Measurements from ENCODE around the gene DAPK2. TPM values are rescaled to one million over a fixed set of nuclear protein-coding genes. Genes with fewer than 3 reads are reported as not detected.

The DAPK2 gene
- total and polyA plus RNA-seq, 2 of the 13 experiments (the other 11 are each of a cell fraction or from before 2014, with no cell fraction given) = 0.33 to 0.63 TPM

DNA sequence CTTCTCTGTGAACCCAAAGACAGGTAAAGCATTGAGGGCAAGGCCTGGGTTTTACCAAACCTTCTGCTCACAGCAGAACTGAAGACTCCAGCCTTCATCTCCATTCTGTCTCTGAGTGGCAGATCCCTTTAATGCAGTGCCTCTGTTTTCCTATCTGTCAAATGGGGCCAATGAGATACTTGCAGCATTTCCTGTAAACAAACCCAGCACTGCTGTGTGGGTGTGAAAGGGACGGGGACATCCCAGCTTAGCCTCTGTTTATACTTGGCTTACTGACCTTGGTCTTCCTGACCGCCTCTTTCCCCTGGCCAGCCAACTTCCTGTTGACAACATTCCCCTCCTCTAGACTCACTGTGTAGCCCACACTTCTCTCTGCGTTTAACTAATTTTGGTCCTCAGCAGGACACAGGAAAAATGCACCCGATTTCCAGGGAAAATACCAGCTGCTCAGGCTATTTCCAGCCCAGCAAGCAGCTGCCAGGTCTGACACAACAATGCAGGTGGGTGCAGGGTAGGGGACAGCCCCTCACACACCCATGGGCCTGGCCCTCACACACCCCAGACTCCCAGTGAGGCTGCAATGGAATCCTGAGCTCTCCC lies 106.7 kb downstream of the DAPK2 start (continued):
- TF ChIP-seq, protein P1, sequence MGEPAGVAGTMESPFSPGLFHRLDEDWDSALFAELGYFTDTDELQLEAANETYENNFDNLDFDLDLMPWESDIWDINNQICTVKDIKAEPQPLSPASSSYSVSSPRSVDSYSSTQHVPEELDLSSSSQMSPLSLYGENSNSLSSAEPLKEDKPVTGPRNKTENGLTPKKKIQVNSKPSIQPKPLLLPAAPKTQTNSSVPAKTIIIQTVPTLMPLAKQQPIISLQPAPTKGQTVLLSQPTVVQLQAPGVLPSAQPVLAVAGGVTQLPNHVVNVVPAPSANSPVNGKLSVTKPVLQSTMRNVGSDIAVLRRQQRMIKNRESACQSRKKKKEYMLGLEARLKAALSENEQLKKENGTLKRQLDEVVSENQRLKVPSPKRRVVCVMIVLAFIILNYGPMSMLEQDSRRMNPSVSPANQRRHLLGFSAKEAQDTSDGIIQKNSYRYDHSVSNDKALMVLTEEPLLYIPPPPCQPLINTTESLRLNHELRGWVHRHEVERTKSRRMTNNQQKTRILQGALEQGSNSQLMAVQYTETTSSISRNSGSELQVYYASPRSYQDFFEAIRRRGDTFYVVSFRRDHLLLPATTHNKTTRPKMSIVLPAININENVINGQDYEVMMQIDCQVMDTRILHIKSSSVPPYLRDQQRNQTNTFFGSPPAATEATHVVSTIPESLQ (CRISPR knock-in tag; conservative IDR thresholded peaks at IDR 0.05) = peak; percentile 46; the same call in 1 of the 2 replicates
- TF ChIP-seq ELF4 (CRISPR knock-in tag; IDR thresholded peaks at IDR 0.05; ENCODE audit: borderline replicate concordance) (0 out of 2 replicates have a peak, but pooled peaks have one; percentile 74), ZNF232 (CRISPR knock-in tag; IDR thresholded peaks at IDR 0.05; ENCODE audit: borderline replicate concordance) (peak; percentile 94), GPN1 (CRISPR knock-in tag; IDR thresholded peaks at IDR 0.05; ENCODE audit: borderline replicate concordance) (no peak), FOXK1 (CRISPR knock-in tag; IDR thresholded peaks at IDR 0.05; ENCODE audit: borderline replicate concordance, low read depth) (peak; percentile 98), TAF1 (CRISPR knock-in tag; IDR thresholded peaks at IDR 0.05) (peak; percentile 27; the same call in 1 of the 2 replicates), ZNF207 (IDR thresholded peaks at IDR 0.05; ENCODE audit: borderline replicate concordance) (no peak), ERF (CRISPR knock-in tag; IDR thresholded peaks at IDR 0.05) (peak; percentile 94), ETV5 (CRISPR knock-in tag; IDR thresholded peaks at IDR 0.05; ENCODE audit: borderline replicate concordance) (peak; percentile 99)
- TF ChIP-seq, protein P2, sequence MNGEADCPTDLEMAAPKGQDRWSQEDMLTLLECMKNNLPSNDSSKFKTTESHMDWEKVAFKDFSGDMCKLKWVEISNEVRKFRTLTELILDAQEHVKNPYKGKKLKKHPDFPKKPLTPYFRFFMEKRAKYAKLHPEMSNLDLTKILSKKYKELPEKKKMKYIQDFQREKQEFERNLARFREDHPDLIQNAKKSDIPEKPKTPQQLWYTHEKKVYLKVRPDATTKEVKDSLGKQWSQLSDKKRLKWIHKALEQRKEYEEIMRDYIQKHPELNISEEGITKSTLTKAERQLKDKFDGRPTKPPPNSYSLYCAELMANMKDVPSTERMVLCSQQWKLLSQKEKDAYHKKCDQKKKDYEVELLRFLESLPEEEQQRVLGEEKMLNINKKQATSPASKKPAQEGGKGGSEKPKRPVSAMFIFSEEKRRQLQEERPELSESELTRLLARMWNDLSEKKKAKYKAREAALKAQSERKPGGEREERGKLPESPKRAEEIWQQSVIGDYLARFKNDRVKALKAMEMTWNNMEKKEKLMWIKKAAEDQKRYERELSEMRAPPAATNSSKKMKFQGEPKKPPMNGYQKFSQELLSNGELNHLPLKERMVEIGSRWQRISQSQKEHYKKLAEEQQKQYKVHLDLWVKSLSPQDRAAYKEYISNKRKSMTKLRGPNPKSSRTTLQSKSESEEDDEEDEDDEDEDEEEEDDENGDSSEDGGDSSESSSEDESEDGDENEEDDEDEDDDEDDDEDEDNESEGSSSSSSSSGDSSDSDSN (CRISPR knock-in tag; IDR thresholded peaks at IDR 0.05) = 0 out of 2 replicates have a peak, but pooled peaks have one; percentile 16
- TF ChIP-seq, protein P3, sequence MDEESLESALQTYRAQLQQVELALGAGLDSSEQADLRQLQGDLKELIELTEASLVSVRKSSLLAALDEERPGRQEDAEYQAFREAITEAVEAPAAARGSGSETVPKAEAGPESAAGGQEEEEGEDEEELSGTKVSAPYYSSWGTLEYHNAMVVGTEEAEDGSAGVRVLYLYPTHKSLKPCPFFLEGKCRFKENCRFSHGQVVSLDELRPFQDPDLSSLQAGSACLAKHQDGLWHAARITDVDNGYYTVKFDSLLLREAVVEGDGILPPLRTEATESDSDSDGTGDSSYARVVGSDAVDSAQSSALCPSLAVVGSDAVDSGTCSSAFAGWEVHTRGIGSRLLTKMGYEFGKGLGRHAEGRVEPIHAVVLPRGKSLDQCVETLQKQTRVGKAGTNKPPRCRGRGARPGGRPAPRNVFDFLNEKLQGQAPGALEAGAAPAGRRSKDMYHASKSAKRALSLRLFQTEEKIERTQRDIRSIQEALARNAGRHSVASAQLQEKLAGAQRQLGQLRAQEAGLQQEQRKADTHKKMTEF (CRISPR knock-in tag; IDR thresholded peaks at IDR 0.05) = peak; percentile 93
- TF ChIP-seq, protein P4, sequence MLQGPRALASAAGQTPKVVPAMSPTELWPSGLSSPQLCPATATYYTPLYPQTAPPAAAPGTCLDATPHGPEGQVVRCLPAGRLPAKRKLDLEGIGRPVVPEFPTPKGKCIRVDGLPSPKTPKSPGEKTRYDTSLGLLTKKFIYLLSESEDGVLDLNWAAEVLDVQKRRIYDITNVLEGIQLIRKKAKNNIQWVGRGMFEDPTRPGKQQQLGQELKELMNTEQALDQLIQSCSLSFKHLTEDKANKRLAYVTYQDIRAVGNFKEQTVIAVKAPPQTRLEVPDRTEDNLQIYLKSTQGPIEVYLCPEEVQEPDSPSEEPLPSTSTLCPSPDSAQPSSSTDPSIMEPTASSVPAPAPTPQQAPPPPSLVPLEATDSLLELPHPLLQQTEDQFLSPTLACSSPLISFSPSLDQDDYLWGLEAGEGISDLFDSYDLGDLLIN (CRISPR knock-in tag; IDR thresholded peaks at IDR 0.05; ENCODE audit: borderline replicate concordance) = no peak

All from HepG2 (cell line).